ENCODE data around the gene HSPB6.

HSPB6 gene

GRCh38 chr19:35745328-35746086 lies 11.3 kb downstream of the HSPB6 start, which contains the start of the genes PSENEN and U2AF1L4:
Gene PSENEN, plus strand, starts transcription at chr19:35745651. Its CDS starts 280 bp downstream, at chr19:35745931.
Gene U2AF1L4, minus strand, starts transcription at chr19:35745418. Its CDS starts 27 bp downstream, at chr19:35745391.
- peak; percentile 100 for DNase-seq (ENCODE audit: low spot score)

- peak; percentile 98 for DNase-seq (ENCODE audit: low spot score)
Observed at GRCh38 chr19:35744430-35745327, 12.2 kb downstream of the HSPB6 start.

GRCh38 chr19:35743640-35744429 lies 13.0 kb downstream of the HSPB6 start:
- DNase-seq (ENCODE audit: low spot score) = no peak

GRCh38 chr19:35742121-35742724 lies 14.6 kb downstream of the HSPB6 start, which contains the start of gene IGFLR1:
Gene IGFLR1, minus strand, starts transcription at chr19:35742452. Its CDS starts 1,272 bp downstream, at chr19:35741180.
- no peak for DNase-seq (ENCODE audit: low spot score)

GRCh38 chr19:35741203-35741515 lies 15.7 kb downstream of the HSPB6 start:
- DNase-seq (ENCODE audit: low spot score) = no peak

GRCh38 chr19:35740423-35741202 lies 16.2 kb downstream of the HSPB6 start:
- DNase-seq (ENCODE audit: low spot score) = peak; percentile 98

- DNase-seq (ENCODE audit: low spot score) = no peak
Observed at GRCh38 chr19:35740108-35740422, 16.8 kb downstream of the HSPB6 start.

- DNase-seq (ENCODE audit: low spot score) = no peak
Observed at GRCh38 chr19:35739275-35740107, 17.3 kb downstream of the HSPB6 start.

- DNase-seq (ENCODE audit: low spot score) = no peak
Observed at GRCh38 chr19:35738887-35739229, 18.0 kb downstream of the HSPB6 start.

GRCh38 chr19:35738021-35738886 lies 18.6 kb downstream of the HSPB6 start:
- DNase-seq (ENCODE audit: low spot score) = no peak

- DNase-seq (ENCODE audit: low spot score) = no peak
Observed at GRCh38 chr19:35736913-35737886, 19.6 kb downstream of the HSPB6 start.

- no peak for DNase-seq (ENCODE audit: low spot score)
Observed at GRCh38 chr19:35734889-35735288, 21.9 kb downstream of the HSPB6 start.

GRCh38 chr19:35734273-35734672 lies 22.6 kb downstream of the HSPB6 start:
- DNase-seq (ENCODE audit: low spot score) = no peak

GRCh38 chr19:35733180-35734125 lies 23.4 kb downstream of the HSPB6 start:
- no peak for DNase-seq (ENCODE audit: low spot score)

- no peak for DNase-seq (ENCODE audit: low spot score)
Observed at GRCh38 chr19:35732540-35733179, 24.2 kb downstream of the HSPB6 start.

- no peak for DNase-seq (ENCODE audit: low spot score)
Observed at GRCh38 chr19:35731779-35732405, 24.9 kb downstream of the HSPB6 start.

All from cerebellar cortex (tissue), 1 donor.